G401 (cell line): ENCODE results near the gene HPCAL1. TPM values are rescaled to one million over a fixed set of nuclear protein-coding genes. Genes with fewer than 3 reads are reported as not detected.

Source experiments
- DNase-seq: peaks from one replicate; pipeline ENCODE4 v3.0.0-alpha.2; 2015; ENCODE audit warnings: low spot score
- in situ Hi-C: cut with HindIII; loops from 2 replicates; pipeline ENCODE4 v1.10.0; 2016; ENCODE audit warnings: low sequenced_read_pairs, mixed read lengths
- total RNA-seq: library from RNA; depleted of rRNA; stranded (reverse); fragments of >200 nt; shearing (Covaris generic); gene quantifications from 2 replicates; pipeline ENCODE4 v1.2.3, GENCODE V29; 2014; rRNA removed

The HPCAL1 gene
- total RNA-seq, 1 experiment from 2014 or later = 34.8 TPM

GRCh38 chr2:10476723-10477442, 174.2 kb downstream of the HPCAL1 start:
- DNase-seq = no peak
- in situ Hi-C loops = no loop called here

Other genes starting within 250 kb of the HPCAL1 start
- gene CYS1, start 222.5 kb upstream of the HPCAL1 start, total RNA-seq = 11.2 and 14.1 TPM in 2 replicates
- 17.8 and 21.9 TPM in 2 replicates for gene RRM2, start 180.2 kb upstream of the HPCAL1 start, total RNA-seq
- gene ODC1, start 145.4 kb downstream of the HPCAL1 start, total RNA-seq = 382 and 511 TPM in 2 replicates